Measurements from ENCODE around the gene GUCA2A.

GRCh38 chr1:42130061-42130660 lies 34.4 kb downstream of the GUCA2A start:
- TF ChIP-seq EZH2 (IDR thresholded peaks at IDR 0.05; ENCODE audit: insufficient read depth, low read length) = no peak
- TF ChIP-seq CTCF (IDR thresholded peaks at IDR 0.05; ENCODE audit: insufficient read depth, low read depth, low read length) = no peak

All from astrocyte (in vitro differentiated cells and primary cell).